Measurements from ENCODE around the gene PHF21A. TPM values are rescaled to one million over a fixed set of nuclear protein-coding genes. Genes with fewer than 3 reads are reported as not detected.

PHF21A gene
- total RNA-seq, 1 donor from 2014 or later = 36.6 TPM

- no peak for ATAC-seq (ENCODE audit: poor library complexity)
- DNase-seq = no peak
- intact Hi-C loops (cut with DNase I) = no loop called here
Measured at GRCh38 chr11:46105134-46105628, 16.1 kb downstream of the PHF21A start.

- ATAC-seq (ENCODE audit: poor library complexity) (no peak), DNase-seq (no peak)
- intact Hi-C loops (cut with DNase I) = no loop called here
Measured at GRCh38 chr11:46102843-46103242, 18.4 kb downstream of the PHF21A start.

GRCh38 chr11:46100670-46101069, 20.6 kb downstream of the PHF21A start:
- ATAC-seq (ENCODE audit: poor library complexity) = no peak
- no peak for DNase-seq
- intact Hi-C loops (cut with DNase I) = no loop called here

GRCh38 chr11:46099963-46100316, 21.3 kb downstream of the PHF21A start:
- intact Hi-C loops (cut with DNase I) = no loop called here
- ATAC-seq (ENCODE audit: poor library complexity) = no peak
- no peak for DNase-seq

- intact Hi-C loops (cut with DNase I) = no loop called here
- DNase-seq = no peak
- ATAC-seq (ENCODE audit: poor library complexity) = no peak
Measured at GRCh38 chr11:46090375-46090774, 30.9 kb downstream of the PHF21A start.

- intact Hi-C loops (cut with DNase I) = no loop called here
- no peak for ATAC-seq (ENCODE audit: poor library complexity)
- DNase-seq = no peak
Measured at GRCh38 chr11:46079662-46080061, 41.6 kb downstream of the PHF21A start.

GRCh38 chr11:46075928-46076327, 45.3 kb downstream of the PHF21A start:
- no peak for ATAC-seq (ENCODE audit: poor library complexity)
- no peak for DNase-seq
- intact Hi-C loops (cut with DNase I) = no loop called here

GRCh38 chr11:46075168-46075567, 46.1 kb downstream of the PHF21A start:
- intact Hi-C loops (cut with DNase I) = no loop called here
- DNase-seq = no peak
- ATAC-seq (ENCODE audit: poor library complexity) = no peak

GRCh38 chr11:46073632-46074031, 47.6 kb downstream of the PHF21A start:
- no peak for DNase-seq
- ATAC-seq (ENCODE audit: poor library complexity) = no peak
- intact Hi-C loops (cut with DNase I) = no loop called here

GRCh38 chr11:46072172-46072964, 48.9 kb downstream of the PHF21A start:
- DNase-seq (no peak), ATAC-seq (ENCODE audit: poor library complexity) (peak; percentile 71)
- intact Hi-C loops (cut with DNase I) = no loop called here

GRCh38 chr11:46071091-46071490, 50.2 kb downstream of the PHF21A start:
- intact Hi-C loops (cut with DNase I) = no loop called here
- DNase-seq (no peak), ATAC-seq (ENCODE audit: poor library complexity) (no peak)

- DNase-seq = no peak
- intact Hi-C loops (cut with DNase I) = no loop called here
- no peak for ATAC-seq (ENCODE audit: poor library complexity)
Measured at GRCh38 chr11:46069595-46069994, 51.7 kb downstream of the PHF21A start.

- no peak for ATAC-seq (ENCODE audit: poor library complexity)
- intact Hi-C loops (cut with DNase I) = no loop called here
- no peak for DNase-seq
Measured at GRCh38 chr11:46066335-46066734, 54.9 kb downstream of the PHF21A start.

- no peak for DNase-seq
- ATAC-seq (ENCODE audit: poor library complexity) = no peak
- intact Hi-C loops (cut with DNase I) = no loop called here
Measured at GRCh38 chr11:46065681-46066080, 55.6 kb downstream of the PHF21A start.

- intact Hi-C loops (cut with DNase I) = no loop called here
- no peak for ATAC-seq (ENCODE audit: poor library complexity)
- no peak for DNase-seq
Measured at GRCh38 chr11:46064221-46064620, 57.0 kb downstream of the PHF21A start.

GRCh38 chr11:46063138-46063537, 58.1 kb downstream of the PHF21A start:
- intact Hi-C loops (cut with DNase I) = no loop called here
- ATAC-seq (ENCODE audit: poor library complexity) (peak; percentile 41), DNase-seq (no peak)

- intact Hi-C loops (cut with DNase I) = no loop called here
- no peak for DNase-seq
Measured at GRCh38 chr11:46060013-46060412, 61.2 kb downstream of the PHF21A start.

GRCh38 chr11:46057489-46057888, 63.8 kb downstream of the PHF21A start:
- DNase-seq (no peak), ATAC-seq (ENCODE audit: poor library complexity) (no peak)
- intact Hi-C loops (cut with DNase I) = no loop called here

More at GRCh38 chr11:46060013-46060412, 61.2 kb downstream of the PHF21A start:
- no peak for ATAC-seq (ENCODE audit: poor library complexity)

- intact Hi-C loops (cut with DNase I) = no loop called here
- DNase-seq (no peak), ATAC-seq (ENCODE audit: poor library complexity) (no peak)
Measured at GRCh38 chr11:46055371-46055770, 65.9 kb downstream of the PHF21A start.

- ATAC-seq (ENCODE audit: poor library complexity) (no peak), DNase-seq (no peak)
- intact Hi-C loops (cut with DNase I) = no loop called here
Measured at GRCh38 chr11:46051102-46051501, 70.2 kb downstream of the PHF21A start.

GRCh38 chr11:46050662-46051061, 70.6 kb downstream of the PHF21A start:
- peak; percentile 23 for ATAC-seq (ENCODE audit: poor library complexity)
- no peak for DNase-seq
- intact Hi-C loops (cut with DNase I) = no loop called here
